GM19193 (cell line): Measurements from ENCODE around the gene SCO2.

Experiments used
- POLR2A ChIP-seq: IDR thresholded peaks from 4 replicates; pipeline ENCODE4 v1.6.1; 2011; ENCODE audit not compliant: insufficient read depth, insufficient read length; ENCODE audit errors: extremely low read depth

The SCO2 gene

DNA sequence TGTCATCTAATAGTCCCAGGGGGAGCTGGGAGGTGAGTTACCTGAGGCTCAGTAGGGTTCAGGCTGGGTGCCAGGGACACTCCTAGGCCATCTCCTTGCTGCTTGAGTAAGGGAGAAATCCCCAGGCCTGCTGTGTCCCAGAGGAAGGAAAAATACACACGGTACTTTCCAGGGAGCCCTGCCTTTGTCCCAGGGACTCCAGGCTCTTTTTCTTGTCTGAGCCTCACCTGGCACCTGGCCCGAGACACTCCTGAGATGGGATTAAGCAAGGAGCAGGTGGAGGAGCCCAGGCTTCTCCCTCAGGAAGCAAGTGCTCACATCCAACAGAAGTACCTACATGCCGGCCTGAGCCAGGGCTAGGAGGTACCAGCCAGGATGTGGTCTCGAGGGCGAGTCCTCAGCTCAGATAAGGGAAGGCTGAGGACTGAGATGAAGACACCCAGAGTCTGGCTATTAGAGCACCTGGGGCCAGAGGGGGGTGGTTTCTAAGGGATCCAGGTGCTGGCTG is 19.4 kb upstream of the SCO2 start:
- no peak for TF ChIP-seq POLR2A

DNA sequence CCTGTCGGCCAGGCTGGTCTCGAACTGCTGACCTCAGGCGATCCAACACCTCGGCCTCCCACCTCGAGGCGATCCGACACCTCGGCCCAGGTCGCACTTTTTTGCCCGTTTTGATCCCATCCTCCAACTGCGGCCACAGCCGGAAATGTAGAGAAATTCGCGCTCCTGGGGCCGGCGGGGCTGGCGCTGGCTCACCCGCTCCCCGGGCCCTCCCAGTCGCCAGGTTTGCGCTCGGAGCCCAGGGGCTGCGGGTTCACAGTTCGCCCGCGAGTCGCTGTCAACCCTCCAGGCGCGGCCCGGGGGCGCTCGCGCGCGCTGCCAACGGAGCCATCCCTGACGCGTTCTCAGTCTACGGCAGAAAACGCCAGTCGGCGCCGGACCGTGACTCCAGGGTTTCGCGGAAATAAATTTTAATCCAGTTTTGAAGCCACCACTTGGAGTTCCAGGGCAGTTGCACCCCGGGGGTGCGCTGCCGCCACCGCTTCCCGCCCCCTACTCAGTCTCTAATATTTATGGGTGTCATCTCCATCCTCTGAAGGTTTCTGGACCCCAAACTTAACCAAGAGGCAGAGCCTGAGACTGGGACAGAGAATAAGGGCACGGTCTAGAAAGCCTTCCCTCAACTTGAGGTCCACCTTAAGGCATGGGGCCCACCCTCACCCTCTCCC is 18.8 kb upstream of the SCO2 start:
- TF ChIP-seq POLR2A = peak; percentile 60

DNA sequence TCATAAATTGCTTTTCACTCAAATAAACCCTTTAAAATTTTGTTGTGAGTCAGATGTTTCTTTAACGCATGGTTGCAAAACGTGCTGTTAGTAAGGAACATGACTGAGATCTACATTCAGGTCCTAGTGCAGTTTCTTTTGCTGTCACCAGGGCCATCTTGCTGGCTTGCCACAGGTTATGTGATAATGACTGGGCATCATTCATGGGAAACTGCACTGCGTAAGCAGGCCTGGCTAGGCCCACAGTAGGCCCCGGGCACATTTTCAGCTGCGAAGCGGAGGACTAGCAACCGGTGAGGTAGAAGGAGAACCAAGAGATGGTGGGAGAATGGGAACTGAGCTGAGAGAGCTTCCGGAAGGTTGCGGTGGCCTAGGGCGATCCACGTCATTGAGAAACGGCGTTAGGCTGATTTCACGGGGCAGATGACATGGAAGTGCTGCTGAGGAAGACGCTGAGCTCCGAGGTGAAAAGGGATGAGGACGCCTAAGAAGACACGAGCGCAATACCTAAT is 17.1 kb upstream of the SCO2 start:
- TF ChIP-seq POLR2A = peak; percentile 68

DNA sequence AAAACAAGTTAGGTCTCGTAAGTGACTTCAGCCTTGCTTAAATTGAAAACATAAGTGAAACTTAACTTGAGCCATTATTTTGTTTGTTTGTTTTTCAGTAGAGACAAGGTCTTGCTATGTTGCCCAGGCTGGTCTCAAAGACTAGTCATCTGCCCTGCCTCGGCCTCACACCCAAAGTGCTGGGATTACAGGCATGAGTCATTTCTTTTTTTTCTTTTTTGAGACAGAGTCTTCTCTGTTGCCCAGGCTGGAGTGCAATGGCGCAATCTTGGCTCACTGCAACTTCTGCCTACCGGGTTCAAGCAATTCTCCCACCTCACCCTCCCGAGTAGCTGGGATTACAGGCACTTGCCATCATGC is 16.2 kb upstream of the SCO2 start:
- TF ChIP-seq POLR2A = peak; percentile 37

DNA sequence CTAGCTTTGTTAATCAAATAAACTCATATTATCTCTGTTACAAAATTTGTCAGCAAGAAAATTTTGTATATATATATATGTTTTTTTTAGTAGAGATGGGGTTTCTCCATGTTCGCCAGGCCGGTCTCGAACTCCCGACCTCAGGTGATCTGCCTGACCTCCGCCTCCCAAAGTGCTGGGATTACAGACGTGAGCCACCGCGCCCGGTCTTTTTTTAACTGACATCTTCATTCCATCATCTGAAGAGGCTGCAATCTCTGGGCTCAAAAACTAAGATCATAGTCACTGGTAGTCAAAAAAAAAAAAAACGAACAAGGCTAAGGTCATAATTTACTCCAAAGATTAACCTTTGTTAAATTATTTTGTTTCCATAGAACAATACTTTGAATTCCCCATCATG is 15.0 kb upstream of the SCO2 start:
- no peak for TF ChIP-seq POLR2A

DNA sequence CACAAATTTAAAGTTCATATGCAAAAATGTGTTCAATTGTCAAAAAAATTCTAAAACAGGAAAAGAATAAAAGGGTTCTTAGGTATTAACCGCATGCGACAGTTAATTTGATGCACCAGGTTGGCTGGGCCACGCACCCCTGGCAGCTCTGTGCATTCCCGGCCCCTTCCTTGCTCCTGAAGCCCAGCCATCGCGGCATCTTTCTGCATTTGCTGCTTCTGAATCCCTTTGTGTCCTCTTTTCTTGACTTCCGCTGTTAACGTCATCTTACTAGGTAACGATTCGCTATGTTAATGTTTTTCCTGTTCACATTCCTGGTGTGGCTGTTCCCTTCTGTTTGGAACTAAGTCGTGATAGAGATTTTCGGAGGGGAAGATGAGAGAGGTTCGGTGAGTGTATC is 12.4 kb upstream of the SCO2 start:
- TF ChIP-seq POLR2A = no peak

DNA sequence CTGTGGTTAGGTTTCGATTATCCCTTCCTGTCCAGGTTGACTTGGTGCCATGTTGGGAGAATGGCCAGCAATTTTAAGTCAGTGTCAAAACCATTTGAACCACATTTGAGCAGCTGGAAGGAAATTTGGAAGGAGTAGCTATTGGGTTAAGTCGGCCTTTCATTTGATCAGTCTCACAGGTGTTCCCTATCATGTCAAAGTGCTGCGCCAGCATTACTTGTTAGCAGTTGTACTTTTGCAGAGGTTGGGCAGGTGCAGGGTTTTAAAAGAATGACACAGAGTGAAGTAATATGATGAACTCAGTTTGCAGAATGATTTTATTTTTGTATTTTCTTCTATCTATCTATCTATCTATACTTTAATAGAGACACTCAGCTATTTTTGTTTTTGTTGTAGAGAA is 10.8 kb upstream of the SCO2 start:
- no peak for TF ChIP-seq POLR2A

DNA sequence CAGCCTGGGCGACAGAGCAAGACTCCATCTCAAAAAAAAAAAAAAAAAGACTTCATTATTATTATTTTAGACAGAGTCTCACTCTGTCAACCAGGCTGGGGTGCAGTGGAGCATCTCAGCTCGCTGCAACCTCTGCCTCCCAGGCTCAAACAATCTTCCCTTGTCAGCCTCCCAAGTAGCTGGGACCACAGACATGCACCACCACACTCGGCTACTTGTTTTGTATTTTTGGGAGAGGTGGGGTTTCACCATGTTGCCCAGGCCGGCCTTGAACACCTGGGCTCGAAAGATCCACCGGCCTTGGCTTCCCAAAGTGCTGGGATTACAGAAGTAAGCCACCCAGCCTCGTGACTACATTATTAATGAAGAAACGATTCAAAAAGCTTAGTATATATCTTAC is 9.7 kb upstream of the SCO2 start:
- no peak for TF ChIP-seq POLR2A

DNA sequence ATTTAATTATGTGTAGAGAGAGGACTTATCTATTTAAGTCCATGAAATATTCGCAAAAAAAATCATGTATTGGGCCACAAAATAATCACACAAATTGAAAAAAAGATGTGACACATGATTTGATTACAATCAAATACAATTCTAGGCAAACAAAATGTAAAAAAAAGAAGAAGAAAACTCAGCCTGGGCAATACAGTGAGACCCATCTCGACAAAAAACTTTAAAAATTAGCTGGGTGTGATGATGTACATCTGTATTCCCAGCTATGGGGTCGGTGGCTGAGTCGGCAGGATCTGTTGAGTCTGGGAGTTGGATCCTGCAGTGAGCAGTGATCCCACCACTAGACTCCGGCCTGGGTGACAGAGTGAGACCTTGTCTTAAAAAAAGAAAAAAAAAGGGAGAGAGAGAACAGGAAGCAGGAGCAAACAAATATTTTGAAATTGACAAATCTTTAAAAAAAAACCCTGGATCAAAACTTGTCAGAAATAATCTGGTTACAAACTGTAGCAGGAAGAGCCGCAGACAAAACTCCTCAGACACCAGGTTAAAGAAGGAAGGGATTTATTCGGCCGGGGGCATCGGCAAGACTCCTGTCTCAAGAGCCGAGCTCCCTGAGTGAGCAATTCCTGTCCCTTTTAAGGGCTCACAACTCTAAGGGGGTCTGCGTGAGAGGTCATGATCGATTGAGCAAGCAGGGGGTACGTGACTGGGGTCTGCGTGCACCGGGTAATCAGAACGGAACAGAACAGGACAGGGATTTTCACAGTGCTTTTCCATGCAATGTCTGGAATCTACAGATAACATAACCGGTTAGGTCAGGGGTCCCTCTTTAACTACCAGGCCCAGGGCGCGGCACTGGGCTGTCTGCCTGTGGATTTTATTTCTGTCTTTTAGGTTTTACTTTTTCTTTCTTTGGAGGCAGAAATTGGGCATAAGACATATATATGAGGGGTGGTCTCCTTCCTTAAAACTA is 7.7 kb upstream of the SCO2 start:
- TF ChIP-seq POLR2A = peak; percentile 34

DNA sequence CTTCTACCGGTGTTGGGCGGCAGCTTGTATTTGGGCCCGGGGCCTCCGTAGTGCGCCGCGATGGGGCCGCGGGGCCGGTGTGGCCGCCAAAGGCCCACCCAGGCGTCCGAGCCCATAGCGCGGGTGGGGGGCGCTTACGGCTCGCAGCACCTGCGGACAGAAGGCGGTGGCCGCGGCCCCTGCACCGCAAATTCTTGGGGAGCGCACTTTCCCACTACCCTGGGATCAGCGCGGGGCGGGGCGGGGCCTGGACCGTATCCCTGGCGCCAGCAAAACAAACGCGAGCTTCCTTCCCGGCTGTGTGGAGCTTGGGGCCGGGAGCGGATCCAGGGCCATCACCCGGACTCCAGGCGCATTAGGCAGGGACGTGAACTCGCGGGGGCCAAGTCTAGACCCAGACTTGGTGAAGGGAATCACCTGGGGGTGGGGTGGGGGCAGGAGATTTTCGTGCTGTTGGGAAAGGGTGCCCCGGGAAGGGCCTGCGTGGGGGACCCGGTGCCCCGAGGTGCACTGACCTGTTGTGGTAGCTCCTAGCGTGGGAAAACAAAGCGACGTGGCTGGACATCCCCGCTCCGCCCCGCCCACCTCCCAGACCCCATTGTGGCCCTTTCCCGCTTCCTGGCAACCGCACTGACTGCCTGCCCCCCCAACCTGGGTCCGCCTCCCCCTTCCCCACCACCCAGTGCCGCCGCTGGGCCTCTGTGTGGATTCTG is 6.7 kb upstream of the SCO2 start:
- TF ChIP-seq POLR2A = peak; percentile 32

DNA sequence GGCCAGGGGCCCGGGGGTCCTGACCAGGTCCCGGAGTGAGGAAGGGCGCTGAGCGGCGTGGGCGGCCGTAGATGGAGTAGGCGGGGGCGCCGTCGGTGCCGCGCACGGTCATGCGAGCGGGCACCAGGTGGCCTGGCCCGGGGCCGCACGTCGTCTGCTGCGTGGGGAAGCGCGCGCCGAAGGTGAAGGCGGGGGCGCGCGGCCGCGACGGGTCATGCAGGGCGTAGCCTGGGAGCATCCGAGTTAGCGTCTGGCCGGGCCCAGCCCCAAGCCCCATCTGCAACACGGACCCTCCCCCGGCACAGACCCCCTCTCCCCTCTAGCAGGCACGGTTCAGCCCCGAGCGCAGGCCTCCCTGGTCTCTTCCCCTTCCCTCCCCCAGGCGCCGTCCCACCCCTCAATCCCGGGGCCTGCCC is 6.2 kb upstream of the SCO2 start:
- TF ChIP-seq POLR2A = peak; percentile 27

DNA sequence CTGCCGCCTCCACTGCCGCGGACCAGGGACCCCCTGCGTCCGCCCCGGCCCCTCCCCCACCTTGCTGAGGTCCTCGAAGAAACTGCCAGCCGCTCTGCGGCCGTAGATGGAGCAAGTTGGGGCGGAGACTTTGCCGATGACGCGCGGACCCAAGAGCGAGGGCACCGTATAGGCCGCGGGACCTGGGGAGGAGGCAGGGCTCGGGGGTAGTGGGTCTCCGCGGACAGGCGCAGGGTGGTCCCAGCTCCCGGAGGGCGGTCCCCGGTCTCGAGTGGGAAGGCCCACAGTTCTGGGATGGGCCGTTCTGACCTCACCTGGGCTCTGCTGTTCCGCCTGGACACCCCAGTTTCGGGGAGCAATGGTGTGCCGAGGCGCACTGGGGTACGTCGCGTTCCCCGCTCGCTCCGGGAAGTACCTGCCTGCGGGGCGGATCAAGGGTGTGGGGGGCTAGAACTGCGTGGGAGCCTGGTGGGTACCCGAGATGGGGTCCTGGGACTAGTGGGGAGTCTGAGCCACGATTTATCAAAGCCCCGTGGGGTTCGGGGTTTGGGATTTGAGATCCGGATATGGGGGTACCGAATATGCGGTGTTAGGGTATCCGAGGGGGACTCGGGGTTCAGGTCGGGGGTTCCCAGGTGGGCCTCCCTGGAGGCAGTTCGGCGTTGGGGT is 5.6 kb upstream of the SCO2 start:
- TF ChIP-seq POLR2A = peak; percentile 85

DNA sequence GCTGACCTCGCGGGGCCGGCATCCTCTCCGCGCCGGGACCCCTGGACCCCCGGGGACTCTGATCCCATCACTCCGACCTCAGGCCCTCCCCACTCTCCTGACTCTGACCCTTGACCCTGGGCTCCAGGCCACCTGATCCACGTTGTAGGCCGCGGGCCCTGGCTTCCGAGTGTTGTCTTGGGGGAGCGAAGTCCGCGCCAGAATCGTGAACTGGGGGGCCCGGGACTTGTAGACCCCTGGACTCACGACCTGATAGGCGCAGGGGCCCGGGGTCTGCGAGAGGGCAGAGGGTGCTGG is 5.1 kb upstream of the SCO2 start:
- no peak for TF ChIP-seq POLR2A

DNA sequence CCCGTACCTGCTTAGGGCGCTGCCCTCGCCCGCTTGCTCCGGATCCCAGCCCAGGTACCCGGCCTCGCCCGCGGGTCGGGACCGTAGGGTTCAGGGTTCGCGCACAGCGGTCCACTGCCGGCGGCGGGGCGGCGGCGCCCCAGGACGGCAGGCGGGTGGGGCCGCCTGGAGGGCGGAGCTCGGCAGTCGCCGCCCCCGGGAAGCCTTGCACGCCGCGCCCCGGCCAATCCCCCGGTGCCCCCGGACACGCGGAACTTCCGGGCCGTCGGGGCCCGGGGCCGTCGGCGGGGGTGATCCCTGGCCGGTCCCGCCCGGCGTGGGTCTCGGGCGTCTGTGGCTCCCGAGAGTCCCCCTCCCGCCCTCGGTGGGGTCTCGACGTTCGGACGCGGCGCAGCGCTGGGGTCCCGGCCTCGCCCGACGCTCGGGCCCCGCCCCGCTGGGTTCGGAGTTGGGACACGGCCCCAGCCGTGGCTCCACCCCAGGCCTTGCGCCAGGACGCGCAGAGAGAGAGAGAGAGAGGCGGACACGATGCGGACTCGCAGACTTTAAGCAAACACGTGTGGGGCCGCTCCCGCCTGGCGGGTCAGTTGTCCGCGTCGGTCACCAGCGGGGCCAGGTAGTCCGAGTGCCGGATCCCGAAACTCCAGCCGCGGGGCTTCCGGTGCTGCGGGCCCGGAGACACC is 4.6 kb upstream of the SCO2 start, which contains the start of gene TYMP:
TSS of gene TYMP (minus strand) at position 116 of the 683 bp plus-strand sequence. CDS start 303 bp downstream, outside the sequence.
- TF ChIP-seq POLR2A = peak; percentile 62
